ENCODE data around the gene TTC8. TPM values are rescaled to one million over a fixed set of nuclear protein-coding genes. Genes with fewer than 3 reads are reported as not detected.

Gene TTC8
- total RNA-seq, 2 donors from 2014 or later, result 34.8 to 115 TPM

GRCh38 chr14:88793259-88793625 is 31.2 kb upstream of the TTC8 start:
- WGBS, result 50% methylated on average over 13 of the region's 13 CpGs
- Histone ChIP-seq H3K4me3 (peak overlapping the region; percentile 68 to 69), H3K27me3 (replicated peaks; ENCODE audit: insufficient read depth) (no peaks in the 10 kb centered on the region), H3K4me1 (replicated peaks) (no peaks in the 10 kb centered on the region), H3K9me3 (no peaks in the 10 kb centered on the region), H3K27ac (peak overlapping the region; percentile 76 to 81), H3K36me3 (no peaks in the 10 kb centered on the region)
- intact Hi-C loops (cut with DNase I), result loop anchor here (5.0 kb wide), 2 partner anchors 74 to 126 kb away; no protein-coding TSS in a partner anchor
- no peak for TF ChIP-seq POLR2A (IDR thresholded peaks at IDR 0.05)
- no peak for TF ChIP-seq CTCF (IDR thresholded peaks at IDR 0.05)
- no peak for TF ChIP-seq POLR2AphosphoS5 (IDR thresholded peaks at IDR 0.05)
- peak; percentile 8 for DNase-seq (ENCODE audit: low spot score)

GRCh38 chr14:88798156-88798555 is 26.3 kb upstream of the TTC8 start:
- intact Hi-C loops (cut with DNase I), result no loop called here
- Histone ChIP-seq H3K36me3 (no peaks in the 10 kb centered on the region), H3K9me3 (no peaks in the 10 kb centered on the region), H3K27ac (no peak overlapping the region), H3K4me3 (no peak overlapping the region), H3K4me1 (replicated peaks) (no peaks in the 10 kb centered on the region), H3K27me3 (replicated peaks; ENCODE audit: insufficient read depth) (no peaks in the 10 kb centered on the region)
- no peak for TF ChIP-seq POLR2AphosphoS5 (IDR thresholded peaks at IDR 0.05)
- no peak for TF ChIP-seq POLR2A (IDR thresholded peaks at IDR 0.05)
- TF ChIP-seq CTCF (IDR thresholded peaks at IDR 0.05), result no peak
- 35% methylated on average over 4 of the region's 4 CpGs for WGBS
- no peak for DNase-seq (ENCODE audit: low spot score)

GRCh38 chr14:88799522-88799921 is 24.9 kb upstream of the TTC8 start:
- no peaks in the 10 kb centered on the region for H3K9me3 ChIP-seq
- H3K4me1 ChIP-seq (replicated peaks), result no peaks in the 10 kb centered on the region
- TF ChIP-seq POLR2A (IDR thresholded peaks at IDR 0.05) (no peak), CTCF (IDR thresholded peaks at IDR 0.05) (no peak), POLR2AphosphoS5 (IDR thresholded peaks at IDR 0.05) (no peak)
- H3K27ac ChIP-seq, result no peak overlapping the region
- H3K4me3 ChIP-seq, result no peak overlapping the region
- H3K27me3 ChIP-seq (replicated peaks; ENCODE audit: insufficient read depth), result no peaks in the 10 kb centered on the region
- DNase-seq (ENCODE audit: low spot score), result no peak
- WGBS, result 63% methylated on average over 5 of the region's 5 CpGs
- no peaks in the 10 kb centered on the region for H3K36me3 ChIP-seq
- intact Hi-C loops (cut with DNase I), result no loop called here

- Histone ChIP-seq H3K27me3 (replicated peaks; ENCODE audit: insufficient read depth) (no peaks in the 10 kb centered on the region), H3K9me3 (no peaks in the 10 kb centered on the region), H3K4me3 (no peak overlapping the region), H3K36me3 (no peaks in the 10 kb centered on the region), H3K27ac (no peak overlapping the region), H3K4me1 (replicated peaks) (no peaks in the 10 kb centered on the region)
- intact Hi-C loops (cut with DNase I), result no loop called here
- 83% methylated on average over 6 of the region's 6 CpGs for WGBS
- DNase-seq (ENCODE audit: low spot score), result no peak
- TF ChIP-seq POLR2AphosphoS5 (IDR thresholded peaks at IDR 0.05) (no peak), POLR2A (IDR thresholded peaks at IDR 0.05) (no peak), CTCF (IDR thresholded peaks at IDR 0.05) (no peak)
These were observed 21.9 kb upstream of the TTC8 start for GRCh38 chr14:88802596-88802995.

GRCh38 chr14:88804035-88804434 is 20.4 kb upstream of the TTC8 start:
- no peak for TF ChIP-seq POLR2AphosphoS5 (IDR thresholded peaks at IDR 0.05)
- TF ChIP-seq POLR2A (IDR thresholded peaks at IDR 0.05), result no peak
- no peak for TF ChIP-seq CTCF (IDR thresholded peaks at IDR 0.05)
- no peak for DNase-seq (ENCODE audit: low spot score)
- intact Hi-C loops (cut with DNase I), result no loop called here
- Histone ChIP-seq H3K36me3 (no peaks in the 10 kb centered on the region), H3K27me3 (replicated peaks; ENCODE audit: insufficient read depth) (no peaks in the 10 kb centered on the region), H3K4me1 (replicated peaks) (no peaks in the 10 kb centered on the region), H3K4me3 (no peak overlapping the region), H3K9me3 (no peaks in the 10 kb centered on the region), H3K27ac (no peak overlapping the region)
- WGBS, result 65% methylated on average over 2 of the region's 2 CpGs
